CD4-positive, alpha-beta T cell treated with Interleukin-12 subunit alpha and Interleukin-12 subunit beta, for 1 hour (primary cell): Measurements from ENCODE around the gene GBF1.

Experiments used
- DNase-seq: peaks from one replicate; pipeline ENCODE4 v3.0.0-alpha.2; 2020

The GBF1 gene

DNA sequence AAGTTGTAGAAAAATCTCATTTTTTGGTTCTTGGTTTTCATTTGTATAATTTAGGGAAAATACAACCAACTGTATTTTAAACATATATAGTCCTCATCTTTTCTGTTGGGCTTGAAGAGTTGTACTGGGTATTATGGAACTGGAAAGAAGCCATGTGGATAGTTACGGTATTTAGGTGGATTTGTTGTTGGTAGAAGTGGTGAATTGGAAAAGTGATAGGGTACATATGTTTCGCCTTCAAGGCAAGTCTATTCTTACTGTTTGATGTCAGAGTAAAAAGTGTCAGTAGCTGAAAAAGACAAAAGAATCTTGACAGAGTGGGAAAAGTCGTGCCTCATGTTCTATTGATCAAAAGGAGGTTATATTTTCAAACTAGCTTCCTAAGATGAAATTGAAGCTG, 64.6 kb downstream of the GBF1 start:
- no peak for DNase-seq

DNA sequence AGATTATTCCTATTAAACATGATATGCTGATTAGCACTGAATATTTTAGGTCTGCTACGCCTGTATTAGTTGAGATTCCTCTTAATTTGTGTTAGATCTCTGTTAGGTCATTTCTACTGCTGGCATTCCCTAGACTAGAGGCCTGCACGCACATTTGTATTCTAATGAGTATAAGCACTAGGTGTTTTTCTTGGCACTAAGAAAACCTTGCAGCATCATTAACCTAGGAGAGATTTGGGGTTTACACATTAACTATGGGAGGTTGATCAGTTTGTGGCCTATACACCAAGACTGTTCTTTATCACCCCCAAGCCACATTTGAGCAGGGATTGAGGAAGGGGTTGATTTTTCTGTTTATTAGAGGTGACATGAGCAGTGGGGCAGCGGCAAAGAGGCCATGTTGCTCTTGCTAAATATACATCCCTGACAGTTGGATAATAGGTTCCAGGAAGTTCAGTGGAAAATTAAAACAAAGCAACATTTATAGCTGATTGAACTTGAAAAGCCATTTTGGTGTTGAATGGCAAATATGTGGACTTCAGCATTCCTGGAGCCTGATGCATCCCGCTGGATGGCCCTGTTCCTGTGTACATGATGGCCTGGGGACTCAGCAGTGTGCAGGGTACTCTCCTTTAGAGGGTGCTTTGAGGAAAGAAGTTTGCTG, 65.2 kb downstream of the GBF1 start:
- no peak for DNase-seq

DNA sequence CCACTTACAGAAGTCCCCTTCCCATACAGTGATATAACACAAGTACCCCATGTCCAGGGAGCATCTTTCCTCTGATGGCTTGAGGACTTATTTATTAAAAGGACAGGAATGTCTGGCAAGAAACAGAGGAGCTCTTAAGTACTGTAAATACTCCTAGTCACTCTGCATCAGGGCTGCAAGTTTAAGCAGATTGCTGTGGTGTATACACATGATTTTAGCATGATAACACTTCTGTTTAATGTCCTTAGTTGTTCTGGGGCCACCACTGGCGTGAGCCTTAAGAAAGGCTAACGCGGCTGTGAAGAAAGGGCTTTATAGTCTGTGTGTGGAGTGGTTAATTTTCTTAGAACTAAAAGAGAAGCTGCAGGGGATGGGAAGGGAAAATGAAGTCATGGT, 65.7 kb downstream of the GBF1 start:
- no peak for DNase-seq

- no peak for DNase-seq
Observed at GRCh38 chr10:102312683-102313082, 67.4 kb downstream of the GBF1 start.

GRCh38 chr10:102313221-102313896, 68.0 kb downstream of the GBF1 start:
- DNase-seq = no peak

DNA sequence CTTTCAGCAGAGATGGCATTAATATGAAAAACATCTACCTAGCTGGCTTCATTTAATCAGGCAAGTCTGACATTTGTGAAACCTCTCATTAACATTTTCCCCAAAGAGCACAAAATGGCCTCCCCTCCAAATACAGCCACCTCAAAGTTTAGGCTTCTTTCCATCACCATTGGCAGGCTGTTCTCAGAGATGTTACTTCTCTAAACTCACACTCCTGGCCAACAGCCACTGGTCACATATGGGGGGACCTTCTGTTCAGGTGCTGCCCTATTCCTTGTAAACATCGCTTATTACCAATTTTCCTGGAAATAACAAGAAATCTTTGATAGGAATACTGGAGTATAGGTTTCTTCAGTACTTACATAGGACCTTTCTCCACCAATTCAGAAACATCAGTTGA, 69.5 kb downstream of the GBF1 start:
- no peak for DNase-seq

- DNase-seq = no peak
Observed at GRCh38 chr10:102316421-102316820, 71.1 kb downstream of the GBF1 start.

- peak; percentile 48 for DNase-seq
Observed at GRCh38 chr10:102322914-102323313, 77.6 kb downstream of the GBF1 start.

GRCh38 chr10:102324061-102324460, 78.7 kb downstream of the GBF1 start:
- DNase-seq = no peak

DNA sequence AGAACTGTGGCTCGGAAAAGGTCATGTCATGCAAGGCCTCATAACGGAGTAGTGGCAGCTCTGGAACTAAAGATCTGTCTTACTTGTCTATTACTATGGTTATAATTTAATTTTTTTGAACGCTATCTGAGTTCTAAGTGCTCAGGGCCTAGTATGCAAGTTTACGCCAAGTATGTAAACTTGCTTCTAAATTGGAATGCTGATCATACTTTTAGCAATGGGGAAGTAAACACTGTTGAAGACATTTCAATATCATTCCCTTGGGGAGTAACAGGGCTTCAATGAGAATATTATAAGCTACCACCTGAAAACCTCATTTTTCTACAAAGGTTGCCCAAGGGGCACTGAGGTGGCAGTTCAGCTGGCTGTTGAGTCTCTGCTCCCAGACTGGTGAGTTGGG, 80.7 kb downstream of the GBF1 start:
- DNase-seq = no peak

GRCh38 chr10:102327002-102327401, 81.7 kb downstream of the GBF1 start:
- no peak for DNase-seq

DNA sequence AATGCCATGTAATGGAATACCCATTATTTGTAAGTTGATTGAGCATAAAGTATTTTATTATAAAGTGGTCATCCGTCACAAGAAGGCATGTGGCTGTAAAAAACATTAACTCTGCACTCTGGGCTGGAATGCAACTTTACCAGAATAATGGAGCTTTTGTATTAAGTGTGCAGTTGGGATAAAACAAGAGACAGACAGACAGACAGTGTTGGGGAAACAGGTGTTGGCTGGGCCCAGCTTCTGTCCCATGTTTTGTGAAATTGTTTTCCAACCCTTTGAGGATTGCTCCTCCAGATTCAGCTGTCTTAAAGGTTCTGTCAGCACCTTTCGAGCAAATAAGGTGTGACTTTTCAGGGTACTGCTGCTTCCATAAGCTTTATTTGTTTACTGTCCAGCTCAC, 82.3 kb downstream of the GBF1 start:
- no peak for DNase-seq

DNA sequence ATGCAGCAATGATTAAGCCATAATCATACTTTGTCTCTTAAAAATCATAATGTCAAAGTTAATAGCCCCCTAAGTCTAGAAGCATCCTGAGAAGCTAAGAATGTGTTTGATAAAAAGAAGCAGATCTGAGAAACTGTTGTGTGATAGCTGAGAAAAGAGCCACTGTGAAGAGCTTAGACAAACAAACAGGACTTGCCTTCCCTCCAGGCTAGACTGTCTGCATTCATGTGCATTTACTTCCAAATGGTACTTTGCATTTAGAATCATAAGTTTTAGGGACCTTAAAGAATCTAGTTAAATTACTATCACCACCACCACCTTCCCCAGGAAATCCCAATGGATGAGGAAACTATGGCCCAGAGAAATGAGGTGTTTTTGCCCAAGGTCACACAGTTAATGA, 87.4 kb downstream of the GBF1 start:
- no peak for DNase-seq

DNA sequence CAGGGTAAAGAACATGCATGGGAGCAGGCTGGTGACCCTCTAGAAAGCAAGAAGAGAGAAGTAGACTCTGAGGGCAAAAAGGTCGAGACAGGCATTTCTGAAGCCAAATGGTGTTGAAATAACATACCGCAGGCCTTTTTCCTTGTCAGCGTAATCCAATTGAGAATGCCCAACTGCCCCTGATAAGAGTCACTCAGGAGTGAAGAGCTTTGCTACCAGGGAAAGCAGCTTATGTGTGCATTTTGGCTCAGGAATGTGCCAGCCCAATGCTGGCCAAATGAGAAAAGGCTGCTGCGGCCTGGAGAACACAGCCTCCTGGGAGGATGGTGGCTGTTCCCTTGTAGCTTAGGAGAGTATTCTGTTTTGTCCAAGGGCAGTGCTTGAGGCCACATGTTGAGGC, 88.8 kb downstream of the GBF1 start:
- no peak for DNase-seq

DNA sequence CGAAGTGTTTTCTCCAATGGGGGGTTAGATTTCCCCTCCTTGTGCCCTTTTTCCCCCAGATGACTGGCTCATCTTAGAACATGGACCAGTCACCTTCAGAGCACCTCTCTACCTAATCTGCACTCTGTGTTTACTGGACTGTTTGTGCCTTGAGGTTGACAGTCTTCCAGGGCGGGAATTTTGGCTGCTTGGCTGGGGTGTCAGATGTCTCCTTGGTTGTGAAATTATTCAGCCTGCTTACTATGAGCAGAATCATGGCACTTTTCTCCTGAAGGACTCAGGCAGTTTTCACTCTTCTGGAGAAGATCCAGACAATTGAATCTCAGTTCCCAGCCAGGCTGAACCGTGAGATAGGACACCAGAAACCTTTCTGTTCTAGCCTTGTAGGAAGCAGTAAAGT, 89.9 kb downstream of the GBF1 start:
- no peak for DNase-seq

GRCh38 chr10:102341038-102341688, 95.8 kb downstream of the GBF1 start:
- no peak for DNase-seq

- no peak for DNase-seq
Observed at GRCh38 chr10:102342458-102342857, 97.1 kb downstream of the GBF1 start.

DNA sequence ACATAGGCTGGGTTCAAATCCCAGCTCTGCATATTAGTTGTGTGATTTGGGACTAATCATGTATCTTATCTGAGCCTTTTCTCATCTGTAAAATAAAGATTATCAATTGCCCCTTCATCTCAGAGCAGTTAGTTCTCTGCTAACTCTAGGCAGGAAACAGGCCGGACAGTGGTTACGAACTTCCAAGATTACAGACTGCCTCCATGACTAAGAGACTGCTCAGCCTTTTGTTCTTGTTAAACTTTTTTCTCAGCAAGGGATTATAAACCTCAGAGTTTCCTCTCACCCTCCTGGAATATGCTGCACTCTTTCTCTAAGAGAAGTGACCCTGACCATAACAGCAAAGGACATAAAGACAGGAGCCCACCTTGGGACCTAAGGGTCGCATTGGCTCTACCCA, 97.6 kb downstream of the GBF1 start:
- no peak for DNase-seq

DNA sequence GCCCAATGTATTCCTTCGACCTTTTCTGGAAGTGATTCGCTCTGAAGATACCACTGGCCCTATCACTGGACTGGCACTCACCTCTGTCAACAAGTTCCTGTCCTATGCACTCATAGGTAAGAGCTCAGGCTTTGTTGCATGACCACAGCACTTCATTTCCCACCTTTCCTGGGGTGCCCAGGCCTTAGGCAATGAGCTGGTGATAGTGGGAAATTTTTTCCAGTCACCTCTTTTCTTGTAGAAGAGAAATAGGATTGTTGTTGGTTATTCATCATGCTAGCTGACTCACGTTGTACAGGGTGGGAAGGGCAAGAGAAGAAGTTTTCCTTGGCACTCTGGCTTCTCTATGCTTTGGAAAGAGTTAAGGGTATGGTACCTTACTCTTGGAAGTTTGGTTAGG, 98.7 kb downstream of the GBF1 start:
- DNase-seq = no peak

GRCh38 chr10:102347236-102347828, 102.0 kb downstream of the GBF1 start:
- DNase-seq = no peak

- DNase-seq = peak; percentile 75
Observed at GRCh38 chr10:102352066-102352715, 106.9 kb downstream of the GBF1 start.

- DNase-seq = no peak
Observed at GRCh38 chr10:102354451-102354850, 109.1 kb downstream of the GBF1 start.

DNA sequence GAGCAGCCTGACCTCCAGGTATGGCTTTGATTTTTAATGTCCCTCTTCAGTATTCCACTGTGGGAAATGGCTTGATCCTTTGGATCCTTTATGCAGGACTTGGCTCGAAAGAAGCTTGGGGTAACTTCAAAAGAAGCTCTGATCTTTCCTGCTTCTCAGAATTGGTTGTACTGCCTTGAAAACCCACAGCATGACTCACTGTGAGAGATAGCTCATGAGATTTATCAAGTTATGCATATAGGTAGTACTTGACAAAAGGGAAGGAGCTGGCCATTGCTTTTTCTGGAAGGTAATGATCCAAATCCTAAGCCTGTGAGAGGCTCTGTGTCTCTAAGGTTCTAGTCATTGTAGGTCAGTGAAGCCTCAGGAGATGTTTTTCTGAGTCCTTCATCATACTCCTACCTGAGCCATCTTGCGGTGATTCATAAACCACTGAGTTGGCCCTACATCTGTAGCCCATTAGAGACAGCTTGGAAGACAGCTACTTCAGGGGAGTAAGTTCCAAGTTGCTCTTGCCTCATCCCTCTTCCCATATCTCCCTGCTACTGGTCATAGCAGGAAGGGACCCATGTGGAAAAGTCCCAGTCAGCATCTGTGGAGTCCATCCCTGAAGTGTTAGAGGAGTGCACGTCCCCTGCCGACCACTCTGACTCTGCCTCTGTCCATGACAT, 113.5 kb downstream of the GBF1 start:
- DNase-seq = no peak
